Stimulated activated CD8-positive, alpha-beta memory T cell treated with anti-CD3 and anti-CD28 coated beads, Interleukin-15, amount 100 ng/mL, for 1 hour (primary cell): Measurements from ENCODE around the gene RHBG.
A peak's percentile ranks its signal among the peaks of the same experiment; 100 is the strongest.
"Not testable (repeated sequence)": the region's sequence is repeated elsewhere in the genome, so short reads cannot be mapped to it uniquely, and the experiment has no call there.

Source experiments
- DNase-seq: peaks from one replicate; pipeline ENCODE4 v3.0.0-alpha.2; 2020; ENCODE audit warnings: low read depth

Gene RHBG

GRCh38 chr1:156360534-156360933 is 8.5 kb upstream of the RHBG start:
- no peak for DNase-seq

GRCh38 chr1:156365754-156366153 is 3.3 kb upstream of the RHBG start:
- DNase-seq: no peak

- no peak for DNase-seq
These were observed 2.4 kb upstream of the RHBG start for GRCh38 chr1:156366378-156367166.

- DNase-seq: no peak
These were observed 1.4 kb upstream of the RHBG start for GRCh38 chr1:156367383-156368156.

- no peak for DNase-seq
These were observed 803 bp upstream of the RHBG start for GRCh38 chr1:156368157-156368658.

GRCh38 chr1:156369685-156370286 is 775 bp downstream of the RHBG start:
- DNase-seq: not testable (repeated sequence)

- no peak for DNase-seq
These were observed 2.7 kb downstream of the RHBG start for GRCh38 chr1:156371553-156372264.

- DNase-seq: no peak
These were observed 3.2 kb downstream of the RHBG start for GRCh38 chr1:156372265-156372586.

- DNase-seq: no peak
These were observed 3.9 kb downstream of the RHBG start for GRCh38 chr1:156372876-156373275.

GRCh38 chr1:156373546-156373945 is 4.5 kb downstream of the RHBG start:
- DNase-seq: no peak

GRCh38 chr1:156376146-156376545 is 7.1 kb downstream of the RHBG start:
- no peak for DNase-seq

GRCh38 chr1:156376958-156377919 is 8.2 kb downstream of the RHBG start:
- no peak for DNase-seq

GRCh38 chr1:156378557-156378956 is 9.5 kb downstream of the RHBG start:
- no peak for DNase-seq

GRCh38 chr1:156379420-156380165 is 10.6 kb downstream of the RHBG start:
- no peak for DNase-seq

GRCh38 chr1:156382561-156382960 is 13.6 kb downstream of the RHBG start:
- DNase-seq: no peak

- DNase-seq: peak; percentile 27
These were observed 14.0 kb downstream of the RHBG start for GRCh38 chr1:156383023-156383422.

- no peak for DNase-seq
These were observed 15.0 kb downstream of the RHBG start for GRCh38 chr1:156384007-156384406.

GRCh38 chr1:156384658-156385057 is 15.6 kb downstream of the RHBG start:
- DNase-seq: no peak

- peak; percentile 71 for DNase-seq
These were observed 16.6 kb downstream of the RHBG start for GRCh38 chr1:156385534-156386031.
